Neural crest cell (in vitro differentiated cells): ENCODE measurements around the gene KHDC4. TPM values are rescaled to one million over a fixed set of nuclear protein-coding genes. Genes with fewer than 3 reads are reported as not detected.

Source experiments
- DNase-seq: peaks from one replicate; pipeline ENCODE4 v3.0.0; 2021; ENCODE audit warnings: low read depth, mixed read lengths, low spot score
- H3K27ac Mint-ChIP-seq: one replicate; pipeline ENCODE4 v1.8.0; 2021; ENCODE audit warnings: mild to moderate bottlenecking, mixed read lengths; ENCODE audit not compliant: unreplicated experiment
- H3K27me3 Mint-ChIP-seq: 2 replicates; pipeline ENCODE4 v1.8.0; 2021; ENCODE audit warnings: low read depth, mild to moderate bottlenecking, mixed read lengths
- H3K36me3 Mint-ChIP-seq: 2 replicates; pipeline ENCODE4 v1.8.0; 2021; ENCODE audit warnings: low read depth, mild to moderate bottlenecking, mixed read lengths
- H3K4me1 Mint-ChIP-seq: 2 replicates; pipeline ENCODE4 v1.8.0; 2021; ENCODE audit warnings: mixed read lengths
- H3K4me3 Mint-ChIP-seq: one replicate; pipeline ENCODE4 v1.8.0; 2021; ENCODE audit warnings: mild to moderate bottlenecking, mixed read lengths
- H3K9me3 Mint-ChIP-seq: 2 replicates; pipeline ENCODE4 v1.8.0; 2021; ENCODE audit warnings: mixed read lengths
- CTCF ChIP-seq: fragments of 200-600 bp; sonication (generic); conservative IDR thresholded peaks from 2 replicates; pipeline ENCODE4 v1.5.0; 2021; ENCODE audit warnings: antibody characterized with exemption, mild to moderate bottlenecking
- total RNA-seq: library from RNA; stranded (reverse); gene quantifications from 2 replicates; pipeline ENCODE4 v1.2.1, GENCODE V29; 2021

KHDC4 gene
- total RNA-seq, 1 donor from 2014 or later, result 69.9 TPM

GRCh38 chr1:155967341-155968050 is 33.3 kb upstream of the KHDC4 start:
- H3K4me1 Mint-ChIP-seq, result peaks cover 51% of the 10 kb centered on the region
- no peak for TF ChIP-seq CTCF
- H3K9me3 Mint-ChIP-seq, result no peaks in the 10 kb centered on the region
- H3K4me3 Mint-ChIP-seq, result peak overlapping the region; percentile 29
- peaks cover 10% of the 10 kb centered on the region for H3K36me3 Mint-ChIP-seq
- H3K27ac Mint-ChIP-seq, result peak overlapping the region; percentile 93
- H3K27me3 Mint-ChIP-seq, result no peaks in the 10 kb centered on the region
- DNase-seq, result no peak

GRCh38 chr1:155966750-155967149 is 32.5 kb upstream of the KHDC4 start:
- no peaks in the 10 kb centered on the region for H3K9me3 Mint-ChIP-seq
- H3K36me3 Mint-ChIP-seq, result peaks cover 10% of the 10 kb centered on the region

GRCh38 chr1:155966135-155966534 is 31.9 kb upstream of the KHDC4 start:
- H3K4me1 Mint-ChIP-seq, result peaks cover 43% of the 10 kb centered on the region
- no peaks in the 10 kb centered on the region for H3K27me3 Mint-ChIP-seq
- DNase-seq, result no peak
- H3K36me3 Mint-ChIP-seq, result peaks cover 10% of the 10 kb centered on the region
- H3K9me3 Mint-ChIP-seq, result no peaks in the 10 kb centered on the region
- no peak overlapping the region for H3K4me3 Mint-ChIP-seq
- H3K27ac Mint-ChIP-seq, result no peak overlapping the region
- no peak for TF ChIP-seq CTCF

More at GRCh38 chr1:155966750-155967149, 32.5 kb upstream of the KHDC4 start:
- DNase-seq, result no peak
- no peak for TF ChIP-seq CTCF
- no peak overlapping the region for H3K27ac Mint-ChIP-seq
- no peaks in the 10 kb centered on the region for H3K27me3 Mint-ChIP-seq
- H3K4me1 Mint-ChIP-seq, result peaks cover 44% of the 10 kb centered on the region
- no peak overlapping the region for H3K4me3 Mint-ChIP-seq

GRCh38 chr1:155964193-155964592 is 30.0 kb upstream of the KHDC4 start:
- Mint-ChIP-seq H3K27ac (no peak overlapping the region), H3K9me3 (no peaks in the 10 kb centered on the region), H3K4me3 (no peak overlapping the region), H3K27me3 (no peaks in the 10 kb centered on the region), H3K36me3 (peaks cover 9% of the 10 kb centered on the region), H3K4me1 (peaks cover 24% of the 10 kb centered on the region)
- DNase-seq, result no peak
- no peak for TF ChIP-seq CTCF

- no peak for TF ChIP-seq CTCF
These were observed 28.5 kb upstream of the KHDC4 start for GRCh38 chr1:155962599-155963211.

More at GRCh38 chr1:155962599-155963211, 28.5 kb upstream of the KHDC4 start:
- peak overlapping the region; percentile 62 for H3K27ac Mint-ChIP-seq
- no peaks in the 10 kb centered on the region for H3K9me3 Mint-ChIP-seq
- no peak for DNase-seq
- H3K4me3 Mint-ChIP-seq, result no peak overlapping the region
- peaks cover 9% of the 10 kb centered on the region for H3K36me3 Mint-ChIP-seq
- H3K27me3 Mint-ChIP-seq, result no peaks in the 10 kb centered on the region
- H3K4me1 Mint-ChIP-seq, result peaks cover 9% of the 10 kb centered on the region
